ENCODE data around the gene RNU1-2. TPM values are rescaled to one million over a fixed set of nuclear protein-coding genes. Genes with fewer than 3 reads are reported as not detected.
"Not testable (repeated sequence)": the region's sequence is repeated elsewhere in the genome, so short reads cannot be mapped to it uniquely, and the experiment has no call there.

The RNU1-2 gene
- total RNA-seq, 1 donor from 2014 or later, result 5,262 TPM

GRCh38 chr1:16906873-16907272 lies 11.1 kb downstream of the RNU1-2 start:
- Histone ChIP-seq H3K4me3 (ENCODE audit: low read depth, low read length) (no peak overlapping the region), H3K36me3 (ENCODE audit: control insufficient read depth, insufficient read depth, low read length) (no peaks in the 10 kb centered on the region), H3K27me3 (ENCODE audit: control insufficient read depth, insufficient read depth, low read length) (no peaks in the 10 kb centered on the region)
- TF ChIP-seq CTCF (IDR thresholded peaks at IDR 0.05; ENCODE audit: insufficient read depth, low read length, severe bottlenecking), result no peak
- FAIRE-seq (no peak), DNase-seq (ENCODE audit: low read depth) (no peak)

GRCh38 chr1:16907870-16908758 lies 12.3 kb downstream of the RNU1-2 start:
- FAIRE-seq, result no peak

GRCh38 chr1:16911851-16912721 lies 16.3 kb downstream of the RNU1-2 start:
- FAIRE-seq, result peak; percentile 96
- not testable (repeated sequence) for H3K36me3 ChIP-seq (ENCODE audit: control insufficient read depth, insufficient read depth, low read length); DNase-seq (ENCODE audit: low read depth); H3K4me3 ChIP-seq (ENCODE audit: low read depth, low read length); H3K27me3 ChIP-seq (ENCODE audit: control insufficient read depth, insufficient read depth, low read length)
- TF ChIP-seq CTCF (IDR thresholded peaks at IDR 0.05; ENCODE audit: insufficient read depth, low read length, severe bottlenecking), result peak; percentile 4

More at GRCh38 chr1:16907870-16908758, 12.3 kb downstream of the RNU1-2 start:
- TF ChIP-seq CTCF (IDR thresholded peaks at IDR 0.05; ENCODE audit: insufficient read depth, low read length, severe bottlenecking), result no peak
- H3K4me3 ChIP-seq (ENCODE audit: low read depth, low read length), result no peak overlapping the region
- H3K36me3 ChIP-seq (ENCODE audit: control insufficient read depth, insufficient read depth, low read length), result no peaks in the 10 kb centered on the region
- no peaks in the 10 kb centered on the region for H3K27me3 ChIP-seq (ENCODE audit: control insufficient read depth, insufficient read depth, low read length)
- no peak for DNase-seq (ENCODE audit: low read depth)

- H3K4me3 ChIP-seq (ENCODE audit: low read depth, low read length); H3K27me3 ChIP-seq (ENCODE audit: control insufficient read depth, insufficient read depth, low read length); FAIRE-seq; H3K36me3 ChIP-seq (ENCODE audit: control insufficient read depth, insufficient read depth, low read length); DNase-seq (ENCODE audit: low read depth): not testable (repeated sequence)
These were observed 17.0 kb downstream of the RNU1-2 start for GRCh38 chr1:16912742-16913141.

- FAIRE-seq (no peak), DNase-seq (ENCODE audit: low read depth) (no peak)
- no peaks in the 10 kb centered on the region for H3K27me3 ChIP-seq (ENCODE audit: control insufficient read depth, insufficient read depth, low read length)
- H3K4me3 ChIP-seq (ENCODE audit: low read depth, low read length), result peak overlapping the region; percentile 78
- H3K36me3 ChIP-seq (ENCODE audit: control insufficient read depth, insufficient read depth, low read length), result no peaks in the 10 kb centered on the region
- no peak for TF ChIP-seq CTCF (IDR thresholded peaks at IDR 0.05; ENCODE audit: insufficient read depth, low read length, severe bottlenecking)
These were observed 17.5 kb downstream of the RNU1-2 start for GRCh38 chr1:16913181-16913832.

All from bronchial epithelial cell (primary cell).